Fibroblast of gingiva (primary cell): Measurements from ENCODE around the gene PRSS56.
"Not testable (repeated sequence)": the region's sequence is repeated elsewhere in the genome, so short reads cannot be mapped to it uniquely, and the experiment has no call there.

Experiments
- DNase-seq: peaks from one replicate; pipeline ENCODE4 v3.0.0-alpha.2; 2011; ENCODE audit warnings: low read depth

Gene PRSS56

GRCh38 chr2:232525791-232526371 lies 5.7 kb downstream of the PRSS56 start, which contains the start of gene CHRND:
Gene CHRND, plus strand, starts transcription at chr2:232526160. Its CDS starts 56 bp downstream, at chr2:232526216.
- DNase-seq, result no peak

DNA sequence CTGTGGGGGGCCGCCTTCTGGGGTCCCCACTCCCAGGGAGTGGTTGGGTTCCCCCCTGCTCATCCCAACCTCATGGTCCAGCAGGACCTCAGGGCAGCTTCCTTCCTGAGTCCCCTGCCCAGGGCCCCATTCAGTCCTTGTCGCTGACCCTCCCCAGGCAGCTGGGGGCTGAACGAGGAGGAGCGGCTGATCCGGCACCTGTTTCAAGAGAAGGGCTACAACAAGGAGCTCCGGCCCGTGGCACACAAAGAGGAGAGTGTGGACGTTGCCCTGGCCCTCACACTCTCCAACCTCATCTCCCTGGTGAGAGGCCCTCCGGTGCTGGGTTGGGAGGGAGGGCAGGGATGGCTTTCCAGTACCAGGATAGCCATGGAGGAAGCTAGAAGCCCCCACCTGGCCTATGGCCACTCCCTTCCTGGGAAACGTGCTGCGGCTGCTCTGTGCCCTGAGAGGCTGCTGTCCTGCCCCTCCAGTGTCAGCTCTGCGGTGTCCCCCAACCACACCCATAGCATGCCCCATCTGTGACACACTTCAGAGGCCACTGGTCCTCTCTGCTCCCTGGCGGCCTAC lies 6.3 kb downstream of the PRSS56 start:
- no peak for DNase-seq

GRCh38 chr2:232527905-232528470 lies 7.8 kb downstream of the PRSS56 start:
- DNase-seq, result no peak

DNA sequence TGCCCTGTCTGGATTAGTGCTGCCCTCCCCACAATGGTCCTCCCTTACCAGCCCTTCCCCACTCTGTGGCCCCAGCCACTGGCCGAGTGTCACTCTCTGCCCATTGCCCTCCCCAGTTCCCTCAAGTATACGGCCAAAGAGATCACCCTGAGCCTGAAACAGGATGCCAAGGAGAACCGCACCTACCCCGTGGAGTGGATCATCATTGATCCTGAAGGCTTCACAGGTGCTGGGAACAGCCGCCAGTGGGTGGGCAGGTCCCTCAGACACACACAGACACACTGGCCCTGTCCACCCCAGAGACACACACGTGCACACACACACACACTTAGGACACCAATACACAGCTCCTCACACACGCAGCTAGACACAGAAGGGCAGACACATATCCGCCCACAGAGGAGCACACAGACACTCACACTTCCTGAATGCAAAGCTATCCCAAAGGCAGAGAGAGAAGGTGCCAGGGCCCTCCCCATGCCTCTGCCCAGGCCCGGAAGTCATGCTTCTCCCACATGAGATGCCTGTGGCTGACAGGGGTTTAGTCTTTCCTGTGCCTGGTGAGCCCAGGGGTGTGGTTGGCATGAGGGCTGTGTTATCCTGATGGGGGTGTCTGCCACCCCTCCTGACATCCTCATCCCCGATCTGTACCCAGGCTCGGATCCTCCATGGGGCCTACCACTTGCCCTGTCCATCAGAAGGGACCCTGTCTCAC lies 8.7 kb downstream of the PRSS56 start:
- DNase-seq, result no peak

GRCh38 chr2:232529806-232530547 lies 9.8 kb downstream of the PRSS56 start:
- no peak for DNase-seq

GRCh38 chr2:232530626-232531260 lies 10.6 kb downstream of the PRSS56 start:
- no peak for DNase-seq

DNA sequence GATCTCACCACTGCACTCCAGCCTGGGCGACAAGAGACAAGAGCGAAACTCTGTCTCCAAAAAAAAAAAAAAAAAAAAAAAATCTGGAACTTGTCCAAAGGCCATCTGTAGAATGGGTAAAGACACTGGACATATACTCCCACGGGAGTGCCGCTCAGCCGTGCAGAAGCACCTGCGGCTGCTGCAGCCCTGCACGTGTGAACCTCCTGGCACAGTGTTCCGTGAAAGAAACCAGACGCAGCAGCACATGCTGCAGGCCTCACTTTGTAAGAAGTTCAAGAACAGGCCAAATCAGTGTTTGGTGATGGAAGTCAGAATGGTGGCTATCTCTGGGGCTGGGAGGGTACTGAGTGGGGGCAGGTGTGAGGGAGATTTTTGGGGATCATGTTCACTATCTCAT lies 12.2 kb downstream of the PRSS56 start:
- no peak for DNase-seq

DNA sequence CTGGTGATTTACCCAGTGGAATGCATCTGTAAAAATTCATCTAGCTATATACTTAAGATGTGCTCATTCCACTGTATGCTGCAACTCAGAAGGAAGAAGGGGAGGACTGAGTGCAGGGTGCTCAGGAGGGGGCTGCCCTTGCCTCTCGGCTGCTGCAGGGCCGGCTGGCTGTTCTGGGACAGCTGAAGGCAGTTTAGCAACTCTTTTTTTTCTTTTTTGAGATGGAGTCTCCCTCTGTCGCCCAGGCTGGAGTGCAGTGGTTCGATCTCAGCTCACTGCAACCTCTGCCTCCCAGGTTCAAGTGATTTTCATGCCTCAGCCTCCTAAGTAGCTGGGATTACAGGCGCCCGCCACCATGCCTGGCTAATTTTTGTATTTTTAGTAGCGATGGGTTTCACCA lies 12.6 kb downstream of the PRSS56 start:
- not testable (repeated sequence) for DNase-seq

DNA sequence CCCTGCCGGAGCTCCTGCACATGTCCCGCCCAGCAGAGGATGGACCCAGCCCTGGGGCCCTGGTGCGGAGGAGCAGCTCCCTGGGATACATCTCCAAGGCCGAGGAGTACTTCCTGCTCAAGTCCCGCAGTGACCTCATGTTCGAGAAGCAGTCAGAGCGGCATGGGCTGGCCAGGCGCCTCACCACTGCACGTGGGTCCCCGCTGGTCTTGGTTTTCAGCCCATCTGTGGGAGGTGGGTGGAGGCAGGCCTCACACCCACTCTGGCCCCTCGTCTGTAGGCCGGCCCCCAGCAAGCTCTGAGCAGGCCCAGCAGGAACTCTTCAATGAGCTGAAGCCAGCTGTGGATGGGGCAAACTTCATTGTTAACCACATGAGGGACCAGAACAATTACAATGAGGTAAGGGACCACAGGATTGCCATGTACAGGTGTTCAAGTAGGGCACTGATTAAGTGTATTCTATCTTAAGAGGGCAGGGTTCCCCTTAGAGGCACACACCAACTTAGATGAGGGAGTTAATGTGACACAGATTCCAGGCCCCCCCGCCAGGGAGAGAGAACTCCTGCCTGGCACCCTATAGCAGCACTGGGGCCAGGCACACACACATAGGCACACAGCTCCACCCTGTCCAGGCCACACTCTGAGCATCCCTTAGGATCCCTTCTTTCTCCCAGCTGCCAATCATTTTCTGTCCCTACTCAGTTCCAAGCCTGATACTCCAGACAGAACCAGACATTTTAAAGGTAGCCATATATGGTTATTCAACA lies 13.9 kb downstream of the PRSS56 start:
- DNase-seq, result no peak

- no peak for DNase-seq
Observed at GRCh38 chr2:232534940-232535651, 14.9 kb downstream of the PRSS56 start.

DNA sequence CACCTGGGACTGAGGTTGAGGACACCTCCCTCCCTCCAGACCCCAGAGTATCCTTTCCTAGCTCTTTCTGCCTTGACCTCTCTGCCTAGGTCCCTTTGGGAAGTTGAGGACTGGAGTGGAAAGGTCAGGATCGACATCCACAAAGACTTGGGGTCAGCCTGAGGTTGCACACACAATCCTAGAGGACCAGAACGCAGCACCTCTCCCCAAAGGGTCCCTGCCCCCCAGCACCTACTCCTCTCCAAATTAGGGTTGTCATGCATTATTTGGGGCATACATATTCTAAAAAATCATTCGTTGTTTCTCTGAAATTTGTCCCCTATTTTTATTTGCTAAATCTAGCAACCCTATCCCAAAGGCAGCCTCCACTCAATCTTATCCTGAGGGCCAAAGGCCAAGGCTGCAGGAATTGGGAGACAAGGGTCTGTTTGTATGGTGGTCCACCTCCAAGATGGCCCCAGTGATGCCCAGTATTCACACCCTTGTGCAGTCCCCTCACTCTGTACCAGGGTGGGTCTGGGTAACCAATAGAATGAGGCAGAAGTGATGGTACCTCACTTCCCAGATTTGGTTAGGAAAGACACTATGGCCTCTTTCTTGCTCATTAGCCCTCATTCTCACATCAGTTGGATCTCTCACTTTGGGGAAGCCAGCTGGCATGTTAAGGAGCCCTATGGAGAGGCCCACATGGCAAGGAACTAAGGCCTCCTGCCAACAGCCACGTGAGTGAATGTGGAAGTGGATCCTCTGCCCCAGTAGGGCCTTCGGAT lies 15.8 kb downstream of the PRSS56 start:
- DNase-seq, result no peak

DNA sequence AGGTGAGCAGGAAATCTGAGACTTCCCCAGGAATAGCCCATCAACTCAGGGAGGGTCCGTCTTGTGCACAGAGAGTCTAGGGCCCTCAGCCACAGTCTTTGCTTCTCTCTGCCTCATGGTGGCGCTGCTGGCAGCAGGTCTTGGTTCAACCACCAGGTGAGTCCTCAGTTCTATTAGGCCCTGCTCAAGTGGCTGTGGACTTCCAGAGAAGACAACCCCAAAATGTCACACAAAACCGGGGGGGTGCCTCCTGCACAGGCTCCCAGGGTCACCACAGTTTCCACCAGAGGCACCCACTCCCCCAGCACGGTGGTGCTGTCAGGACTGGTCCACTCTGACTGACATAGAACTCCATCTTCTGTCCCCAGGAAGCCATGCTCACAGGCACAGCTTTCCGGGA lies 16.9 kb downstream of the PRSS56 start:
- DNase-seq, result no peak

GRCh38 chr2:232537499-232537898 lies 17.3 kb downstream of the PRSS56 start:
- DNase-seq, result no peak

GRCh38 chr2:232538671-232539070 lies 18.5 kb downstream of the PRSS56 start:
- no peak for DNase-seq

- DNase-seq, result no peak
Observed at GRCh38 chr2:232539298-232540231, 19.4 kb downstream of the PRSS56 start, which contains the start of gene CHRNG. Gene CHRNG, plus strand, starts transcription at chr2:232539692. Its CDS starts 56 bp downstream, at chr2:232539748.

- no peak for DNase-seq
Observed at GRCh38 chr2:232540441-232541041, 20.4 kb downstream of the PRSS56 start.

DNA sequence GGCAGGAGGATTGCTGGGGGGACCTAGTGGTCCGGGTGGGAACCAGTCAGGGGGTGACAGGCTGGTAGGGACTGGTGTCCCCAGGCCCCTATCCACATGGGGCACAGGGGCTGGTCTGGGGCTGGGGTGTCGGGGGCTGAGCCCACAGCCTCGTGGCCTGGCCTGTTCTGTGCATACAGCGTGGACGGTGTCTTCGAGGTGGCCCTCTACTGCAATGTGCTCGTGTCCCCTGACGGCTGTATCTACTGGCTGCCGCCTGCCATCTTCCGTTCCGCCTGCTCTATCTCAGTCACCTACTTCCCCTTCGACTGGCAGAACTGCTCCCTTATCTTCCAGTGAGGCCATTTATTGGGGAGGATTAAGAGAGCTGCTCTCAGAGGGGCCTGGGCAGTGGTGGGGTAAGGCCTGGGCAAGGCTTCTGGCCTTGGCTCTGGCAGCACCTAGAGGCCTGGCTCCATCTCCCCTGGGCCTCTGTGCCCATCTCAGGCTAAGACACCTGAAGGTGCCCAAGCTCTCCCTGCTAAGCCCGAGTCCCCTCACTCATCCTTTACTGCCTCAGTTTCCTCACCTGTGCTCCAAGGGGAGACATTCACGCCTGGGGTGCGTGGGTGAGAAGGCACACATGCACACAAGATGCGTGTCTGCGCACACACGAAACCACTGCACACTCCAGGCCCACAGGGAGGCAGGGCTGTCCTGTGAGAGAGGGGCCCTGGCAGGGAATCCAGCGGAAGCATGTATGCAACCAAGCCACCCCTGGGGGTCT lies 21.2 kb downstream of the PRSS56 start:
- no peak for DNase-seq
